ENCODE data around the gene LRRC36.
"Not testable (repeated sequence)": the region's sequence is repeated elsewhere in the genome, so short reads cannot be mapped to it uniquely, and the experiment has no call there.

LRRC36 gene

DNA sequence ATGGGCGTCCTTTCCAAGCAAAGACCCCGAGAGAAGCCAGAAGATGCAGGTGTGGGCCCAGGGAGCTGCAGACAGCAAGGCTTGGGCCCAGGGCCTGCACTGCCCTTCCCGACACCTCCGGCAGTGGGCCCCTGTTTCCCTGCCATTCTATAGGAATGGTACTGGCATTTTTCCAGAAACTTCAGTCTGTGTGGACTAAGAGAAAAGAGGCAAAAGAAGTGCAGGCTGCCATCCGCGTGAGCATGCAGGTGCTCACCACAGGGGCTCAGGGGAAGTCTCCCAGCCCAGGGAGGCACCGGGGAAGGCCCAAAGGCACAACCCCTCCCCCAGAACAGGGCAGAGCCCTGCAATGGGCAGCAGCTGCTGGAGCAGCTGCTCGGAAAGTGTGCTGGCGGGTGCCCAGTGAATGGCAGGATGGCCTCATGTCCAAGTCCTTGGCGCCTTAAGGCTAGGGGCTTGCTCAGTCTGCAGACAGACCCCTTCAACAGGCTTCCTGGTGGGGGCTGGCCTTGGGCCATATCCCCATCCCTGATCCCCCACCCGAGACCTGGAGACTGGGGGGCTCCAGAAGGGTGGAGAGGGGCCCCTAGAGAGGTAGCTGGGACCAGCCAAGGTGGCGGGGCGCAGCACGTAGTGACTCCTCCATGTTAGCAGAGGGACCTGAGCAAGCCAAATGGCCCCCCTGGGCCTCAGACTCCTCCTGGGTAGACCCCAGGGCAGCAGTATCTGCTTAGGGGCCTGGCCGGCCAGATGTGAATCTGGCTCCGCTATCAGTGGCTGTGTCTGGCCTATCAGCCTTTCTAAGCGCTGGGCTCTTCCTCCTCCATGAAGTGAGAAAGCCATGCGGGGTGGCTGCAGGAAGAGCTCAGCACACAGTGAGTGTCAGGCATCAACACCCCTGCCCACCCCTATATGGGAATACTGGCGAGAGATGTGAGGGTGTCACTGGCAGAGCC, 73.4 kb downstream of the LRRC36 start:
- DNase-seq (ENCODE audit: low read depth in 2 of 2, low spot score in 1 of 2): no peak

DNA sequence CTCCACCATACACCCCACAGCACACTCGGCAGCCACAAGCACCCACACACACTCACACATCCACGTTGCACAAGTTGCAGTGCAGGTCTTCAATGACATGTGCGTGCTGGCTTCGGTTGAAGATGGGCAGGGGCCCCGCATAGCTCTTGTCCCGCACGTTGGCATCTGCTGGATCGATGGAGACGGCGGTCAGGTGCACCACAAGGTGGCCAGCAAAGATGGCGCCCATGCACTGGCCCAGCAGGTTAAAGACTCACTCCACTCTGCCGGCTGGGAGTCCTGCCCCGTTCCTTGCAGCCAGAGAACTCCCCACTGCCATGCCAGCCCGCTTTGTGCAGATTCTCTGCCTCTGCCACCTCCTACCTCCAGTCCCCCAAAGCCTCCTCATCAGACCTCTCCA, 74.3 kb downstream of the LRRC36 start:
- DNase-seq (ENCODE audit: low read depth in 2 of 2, low spot score in 1 of 2): no peak

DNA sequence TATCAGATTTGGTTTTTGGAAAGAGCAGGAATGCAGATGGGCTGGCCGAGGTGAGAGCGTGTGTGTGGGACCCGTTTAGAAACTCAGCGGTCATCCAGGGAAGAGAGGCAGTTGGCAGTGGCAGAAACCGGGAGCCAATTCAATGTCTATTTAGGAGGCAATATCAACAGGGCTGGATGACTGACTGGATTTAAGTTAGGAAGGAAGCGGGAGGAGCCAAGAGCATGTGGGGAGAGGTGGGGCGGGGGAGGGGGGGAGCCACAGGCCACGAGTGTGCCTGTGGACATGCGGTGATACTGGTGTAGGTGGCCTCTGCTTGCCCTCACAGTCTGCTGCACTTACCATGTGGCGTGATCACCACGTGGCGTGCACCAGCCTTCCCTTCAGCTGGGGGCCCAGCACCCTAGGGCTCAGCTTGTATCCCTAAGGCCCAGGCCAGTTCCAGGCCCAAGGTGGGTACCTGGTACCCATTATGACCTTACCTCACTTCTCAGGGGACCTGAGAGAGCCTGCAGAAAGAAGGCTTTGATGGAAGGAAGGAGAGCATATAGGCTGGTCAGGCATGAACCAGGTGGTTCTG, 77.5 kb downstream of the LRRC36 start:
- DNase-seq (ENCODE audit: low read depth in 2 of 2, low spot score in 1 of 2): no peak

DNA sequence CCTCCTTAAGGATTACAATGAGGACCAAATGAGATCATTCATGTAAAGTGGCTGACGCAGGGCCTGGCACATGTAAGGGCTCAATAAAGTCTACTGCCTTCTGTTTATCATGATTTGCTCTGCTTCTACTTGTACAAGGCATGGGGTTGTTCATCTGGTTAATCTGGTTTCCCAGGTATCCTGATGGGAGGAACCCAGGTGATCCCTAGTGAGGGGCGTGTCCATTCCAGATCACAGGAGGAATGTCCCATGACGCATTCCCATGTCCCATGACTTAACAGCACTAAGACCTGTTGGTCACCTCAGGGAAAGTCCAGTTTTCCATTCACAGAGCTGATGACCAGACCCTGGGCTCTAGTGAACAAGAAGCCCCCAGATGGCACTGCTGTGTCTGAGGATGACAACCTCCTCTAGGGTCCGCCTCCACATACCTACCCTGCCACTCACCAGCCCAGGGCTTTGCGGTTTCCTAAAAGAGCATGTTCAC, 78.2 kb downstream of the LRRC36 start:
- no peak for DNase-seq (ENCODE audit: low read depth in 2 of 2, low spot score in 1 of 2)

DNA sequence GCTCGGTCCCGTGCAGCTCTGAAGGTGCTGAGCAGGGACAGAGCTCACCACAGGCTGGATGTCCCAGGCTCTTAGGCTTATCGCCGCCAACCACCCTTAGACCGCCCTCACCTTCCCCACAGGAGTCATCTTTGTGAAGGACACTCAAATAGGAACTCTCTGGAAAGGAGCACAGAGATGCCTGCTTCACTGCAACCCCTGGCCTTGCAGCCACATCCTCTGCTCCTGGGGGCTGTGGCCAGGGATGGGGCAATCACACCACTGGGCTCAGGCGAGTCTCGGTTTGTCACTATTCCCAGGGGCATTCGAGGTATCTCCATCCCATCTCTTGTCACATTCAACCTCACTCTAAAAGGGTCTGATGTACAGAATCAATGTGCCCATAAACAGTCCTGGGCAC, 78.7 kb downstream of the LRRC36 start:
- no peak for DNase-seq (ENCODE audit: low read depth in 2 of 2, low spot score in 1 of 2)

DNA sequence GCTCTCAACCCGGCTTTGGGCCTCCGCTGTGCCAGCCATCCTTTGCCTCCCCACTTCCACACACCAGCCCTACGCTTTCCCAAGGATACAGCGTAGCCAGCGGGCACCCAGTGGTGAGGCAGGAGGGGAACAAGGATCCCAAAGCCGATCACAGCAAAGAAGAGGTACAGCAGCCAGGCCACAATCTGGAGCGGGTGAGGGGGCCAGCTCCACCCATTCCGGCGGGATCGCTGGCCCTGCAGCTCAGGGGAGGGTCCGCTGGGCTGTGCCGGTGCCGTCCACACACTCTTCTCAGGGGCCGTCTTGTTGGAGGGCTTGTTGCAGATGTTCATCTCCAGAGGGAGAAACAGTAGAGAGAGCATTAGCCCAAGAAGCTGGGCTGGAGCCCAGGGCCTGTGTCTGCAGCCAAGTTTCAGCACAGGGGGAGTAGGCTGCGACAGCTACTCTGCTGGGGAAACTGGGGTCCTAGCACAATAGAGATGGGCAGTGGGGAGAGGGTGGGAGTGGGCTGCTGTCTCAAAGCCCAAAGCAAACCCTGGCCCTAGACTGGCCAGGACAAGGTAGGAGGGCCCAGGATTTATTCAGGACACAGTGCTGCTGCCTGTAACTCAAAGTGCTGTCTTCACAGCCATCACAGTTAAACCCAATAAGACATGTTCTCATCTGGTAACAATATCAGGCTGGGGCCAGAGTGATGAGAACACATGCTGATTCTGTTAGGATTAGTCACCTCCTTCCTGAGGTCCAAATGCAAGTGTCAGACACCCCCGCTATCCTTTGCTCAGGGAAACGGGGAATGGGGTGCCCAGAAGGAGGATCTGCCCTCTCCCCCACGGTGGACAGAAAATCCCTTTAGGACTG, 79.7 kb downstream of the LRRC36 start:
- DNase-seq (ENCODE audit: low read depth in 2 of 2, low spot score in 1 of 2): no peak

DNA sequence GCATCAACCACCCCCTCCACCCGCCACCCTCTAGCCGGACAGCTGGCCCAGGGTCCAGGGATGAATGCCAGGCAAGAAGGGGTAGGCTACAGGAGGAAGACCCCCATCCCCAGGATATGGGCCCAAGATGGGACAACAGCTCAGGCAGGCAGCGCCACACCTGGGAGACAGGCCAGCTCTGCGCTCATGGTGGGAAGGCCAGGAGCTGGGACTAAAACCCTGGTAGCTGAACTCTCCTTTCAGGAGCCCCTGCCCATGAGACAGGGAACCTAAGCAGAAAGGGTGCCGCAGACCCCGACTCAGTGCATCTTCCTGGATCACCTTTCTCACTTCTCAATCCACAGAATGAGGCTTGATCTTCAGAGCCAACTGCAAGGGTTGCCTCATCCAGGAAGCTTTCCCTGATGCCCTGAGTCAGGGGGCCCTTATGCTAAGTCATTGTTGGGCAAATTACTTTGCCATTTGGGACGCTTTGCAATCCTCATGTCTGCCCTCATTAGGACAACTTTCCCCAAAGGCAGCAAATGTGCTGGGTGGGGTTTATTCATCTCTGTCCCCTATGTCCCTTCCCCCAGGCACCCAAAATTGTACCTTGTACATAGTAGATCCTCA, 80.7 kb downstream of the LRRC36 start:
- DNase-seq (ENCODE audit: low read depth in 2 of 2, low spot score in 1 of 2): no peak

DNA sequence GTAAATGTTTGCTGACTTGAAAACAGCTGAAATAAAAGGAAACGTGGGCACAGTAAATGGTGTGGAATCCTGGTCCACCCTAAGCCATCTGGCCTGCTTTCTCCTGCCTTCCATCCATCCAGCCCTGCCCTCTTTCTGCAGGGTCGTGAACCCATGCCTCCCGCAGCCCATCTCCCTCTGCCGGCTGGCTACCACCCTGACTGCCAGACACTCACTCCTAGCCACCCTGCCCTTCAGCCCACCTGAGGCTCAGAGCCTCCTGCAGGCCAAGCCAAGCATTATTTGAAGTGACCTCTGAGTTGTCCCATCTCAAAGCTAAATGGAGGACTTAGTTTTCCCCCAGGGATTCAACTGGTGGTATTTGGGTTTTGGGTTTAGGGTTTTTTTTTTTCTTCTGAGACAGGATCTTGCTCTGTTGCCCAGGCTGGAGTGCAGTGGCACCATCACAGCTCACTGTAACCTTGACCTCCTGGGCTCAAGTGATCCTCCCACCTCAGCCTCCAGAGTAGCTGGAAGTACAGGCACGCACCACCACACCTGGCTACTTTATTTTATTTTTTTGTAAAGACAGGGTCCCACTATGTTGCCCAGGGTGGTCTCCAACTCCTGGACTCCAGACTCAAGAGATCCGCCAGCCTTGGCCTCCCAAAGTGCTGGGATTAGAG, 81.3 kb downstream of the LRRC36 start:
- no peak for DNase-seq (ENCODE audit: low read depth in 2 of 2, low spot score in 1 of 2)

DNA sequence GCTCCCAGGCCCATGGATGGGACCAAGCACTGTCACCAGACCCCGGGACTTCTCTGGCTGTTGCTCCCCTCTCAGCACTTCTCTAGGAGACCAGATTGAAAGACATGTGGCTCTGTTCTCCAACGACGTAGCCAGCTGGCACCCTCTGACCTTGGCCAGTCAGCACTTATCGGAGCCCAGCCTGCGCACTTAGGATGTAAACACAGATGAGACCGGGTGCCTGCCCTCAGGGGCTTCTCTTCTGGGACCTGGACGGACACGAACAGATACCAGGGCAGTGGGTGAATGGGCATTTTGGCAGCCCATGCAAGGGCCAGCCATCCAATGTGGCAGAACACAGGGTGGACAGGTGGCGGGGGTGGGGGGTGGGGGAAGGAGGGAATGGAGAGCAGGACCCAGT, 83.0 kb downstream of the LRRC36 start:
- no peak for DNase-seq (ENCODE audit: low read depth in 2 of 2, low spot score in 1 of 2)

DNA sequence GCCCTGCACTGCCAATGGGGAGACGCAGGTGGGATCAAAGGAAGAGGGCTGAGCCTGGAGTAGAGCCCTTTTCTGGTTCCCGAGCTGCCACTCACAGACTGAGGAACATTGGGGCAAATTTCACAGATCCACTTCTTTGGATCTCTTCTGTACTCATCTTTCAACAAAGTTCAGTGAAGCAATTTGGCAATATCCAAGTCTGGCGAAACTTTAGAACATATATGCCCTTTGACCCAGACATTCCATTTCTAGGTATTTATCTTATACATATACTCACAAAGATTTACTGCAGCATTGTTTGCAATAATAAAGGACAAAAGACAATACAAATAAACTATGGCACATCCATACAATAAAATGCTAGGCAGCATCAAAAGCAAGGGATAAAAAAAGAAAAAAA, 84.7 kb downstream of the LRRC36 start:
- no peak for DNase-seq (ENCODE audit: low read depth in 2 of 2, low spot score in 1 of 2)

DNA sequence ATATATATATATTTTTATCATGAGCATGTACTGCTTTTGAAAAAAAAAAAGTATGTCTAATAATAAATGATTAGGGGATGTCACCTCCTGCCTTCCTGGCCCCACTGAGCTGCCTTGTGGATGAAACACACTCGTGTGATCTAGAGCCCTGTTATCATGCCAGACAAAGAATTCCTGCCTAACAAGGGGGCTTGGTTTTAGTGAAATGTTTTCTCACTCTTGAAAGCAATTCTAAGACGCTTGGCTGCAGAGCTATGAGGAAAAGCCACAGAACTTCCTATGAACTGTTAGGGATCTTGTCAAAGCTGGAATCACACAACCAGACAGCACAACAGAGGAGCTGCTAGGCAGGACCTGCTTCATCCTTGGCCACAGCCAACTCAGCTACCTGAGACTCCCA, 85.7 kb downstream of the LRRC36 start:
- no peak for DNase-seq (ENCODE audit: low read depth in 2 of 2, low spot score in 1 of 2)

DNA sequence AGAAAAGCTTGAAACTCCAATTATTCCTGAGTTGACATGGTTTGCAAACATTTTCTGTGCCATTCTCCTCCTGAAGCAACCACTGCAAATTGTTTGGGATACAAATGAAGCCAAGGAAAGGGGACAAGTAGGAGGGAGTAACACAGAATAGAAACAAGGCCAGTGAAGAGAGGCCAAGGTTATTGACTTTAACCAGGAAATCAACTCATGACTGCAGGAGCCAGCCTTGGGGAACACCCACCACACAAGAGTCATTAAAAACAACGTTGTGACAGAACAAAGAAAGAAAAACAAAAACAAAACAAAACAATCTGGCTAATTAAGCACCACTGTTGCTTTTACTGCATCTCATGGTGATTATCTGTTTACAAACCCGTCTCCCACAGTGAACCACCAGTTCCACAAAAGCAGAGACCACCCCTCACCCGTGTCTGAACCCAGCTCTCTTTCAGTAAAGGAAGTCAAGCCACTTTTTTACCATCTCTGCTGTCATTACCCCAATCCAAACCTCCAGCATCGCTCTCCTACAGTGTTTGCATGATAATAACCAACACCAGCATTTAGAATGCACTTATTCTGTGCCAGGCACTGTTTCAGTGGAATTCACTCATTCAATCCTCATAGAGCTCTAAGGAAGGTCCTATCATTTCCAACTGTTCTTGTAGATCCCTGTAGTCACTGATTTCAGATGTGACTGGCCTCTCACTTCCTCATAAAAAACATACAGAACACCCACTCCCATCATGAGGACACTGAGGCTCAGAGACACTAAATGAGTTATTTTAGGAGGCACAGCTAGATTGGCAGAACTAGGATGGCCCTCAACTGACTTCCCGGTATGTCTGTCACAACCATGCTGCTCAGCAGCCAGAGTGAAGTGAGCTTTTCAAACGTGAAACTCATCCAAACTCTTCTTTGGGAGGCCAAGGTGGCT, 87.6 kb downstream of the LRRC36 start:
- DNase-seq (ENCODE audit: low read depth in 2 of 2, low spot score in 1 of 2): no peak

DNA sequence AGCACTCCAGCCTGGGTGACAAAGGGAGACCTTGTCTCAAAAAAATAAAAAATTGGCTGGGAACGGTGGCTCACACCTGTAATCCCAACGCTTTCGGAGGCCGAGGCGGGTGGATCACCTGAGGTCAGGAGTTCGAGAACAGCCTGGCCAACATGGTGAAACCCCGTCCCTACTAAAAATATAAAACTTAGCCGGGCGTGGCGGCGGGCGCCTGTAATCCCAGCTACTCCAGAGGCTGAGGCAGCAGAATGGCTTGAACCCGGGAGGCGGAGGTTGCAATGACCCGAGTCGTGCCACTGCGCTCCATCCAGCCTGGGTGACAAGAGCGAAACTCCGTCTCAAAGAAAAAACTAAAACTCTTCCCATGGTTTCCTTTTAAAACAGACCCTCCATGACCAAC, 88.8 kb downstream of the LRRC36 start:
- not testable (repeated sequence) for DNase-seq (ENCODE audit: low read depth in 2 of 2, low spot score in 1 of 2)

DNA sequence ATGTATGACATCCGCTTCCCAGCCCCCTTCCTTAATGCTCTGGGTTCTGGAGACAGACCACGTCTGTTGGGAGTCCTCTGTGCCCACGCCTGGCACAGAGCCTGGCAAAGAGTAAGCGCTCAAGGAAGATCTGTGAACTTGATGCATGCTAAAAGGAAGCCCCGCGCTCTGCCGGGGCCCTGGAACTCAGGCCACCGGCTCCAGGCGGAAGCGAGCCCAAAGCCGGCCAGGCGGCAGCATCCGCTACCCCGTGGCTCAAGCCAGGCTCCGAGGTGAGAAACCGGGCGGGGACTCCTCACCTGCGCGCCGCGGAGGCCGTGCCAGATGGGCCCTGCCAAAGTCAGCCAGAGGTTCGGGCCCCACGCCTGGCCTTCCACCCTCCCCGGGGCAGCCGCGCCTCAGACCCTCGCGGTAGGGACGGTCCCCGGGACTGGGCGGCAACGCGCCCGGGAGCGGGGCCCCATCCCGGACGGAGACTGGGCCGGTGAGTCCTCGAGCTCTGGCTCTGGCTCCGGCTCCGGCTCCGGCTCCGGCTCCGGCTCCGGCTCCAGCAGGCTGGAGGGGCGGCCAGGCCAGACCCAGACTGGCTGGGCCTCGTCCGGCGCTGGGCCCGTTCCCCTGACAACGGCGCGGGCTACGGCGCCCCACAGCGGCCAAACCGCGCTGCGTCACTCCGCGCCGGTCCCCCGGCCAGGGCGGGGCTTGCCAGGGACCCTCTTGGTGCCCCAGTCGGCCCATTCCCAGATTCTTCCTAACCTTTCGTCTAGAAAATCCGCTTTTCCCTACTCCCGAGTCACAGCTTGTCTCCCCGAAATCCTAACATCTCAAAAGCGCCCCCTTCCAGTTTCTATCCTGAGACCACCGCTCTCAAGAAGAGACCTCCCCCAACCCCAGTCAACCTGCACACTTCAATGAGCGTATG, 89.5 kb downstream of the LRRC36 start, which contains the start of gene ZDHHC1:
Gene ZDHHC1 (minus strand): TSS at position 606 of the 922 bp plus-strand sequence. CDS start 8,702 bp downstream, outside the sequence.
- DNase-seq (ENCODE audit: low read depth in 2 of 2, low spot score in 1 of 2): no peak

DNA sequence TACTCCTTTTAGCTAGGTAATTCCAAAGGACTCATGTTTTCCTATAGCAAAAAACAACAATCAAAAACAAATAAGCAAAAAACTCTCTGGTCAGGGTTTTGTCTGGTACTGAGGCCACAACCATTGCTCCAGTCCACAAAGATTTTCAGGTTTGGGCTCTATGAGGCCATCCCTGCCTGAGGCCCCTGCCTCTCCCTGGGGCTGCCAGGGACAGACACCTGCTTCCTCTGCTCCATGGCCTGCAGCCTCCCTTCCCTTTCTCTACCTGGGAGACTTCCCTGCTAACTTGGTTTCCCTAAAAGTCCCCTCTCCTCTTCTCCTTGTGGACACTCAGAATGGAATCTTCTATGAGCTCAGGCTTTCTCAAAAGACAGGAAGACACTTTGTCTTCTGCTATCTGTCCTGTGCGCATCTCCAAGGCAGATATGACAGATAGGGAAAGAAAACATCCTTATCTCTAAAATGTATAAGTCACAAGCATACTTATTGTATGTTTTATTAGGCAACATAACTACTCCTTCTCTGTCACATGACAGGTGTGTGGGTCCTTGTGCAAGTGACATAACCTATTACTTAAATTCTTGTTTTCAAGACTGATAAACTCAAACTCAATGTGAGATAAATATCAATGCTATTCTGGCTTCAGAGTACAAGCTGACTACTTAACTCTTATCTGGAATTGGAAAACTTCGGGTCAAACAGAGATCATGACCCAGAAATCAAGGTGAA, 90.9 kb downstream of the LRRC36 start:
- DNase-seq (ENCODE audit: low read depth in 2 of 2, low spot score in 1 of 2): no peak

DNA sequence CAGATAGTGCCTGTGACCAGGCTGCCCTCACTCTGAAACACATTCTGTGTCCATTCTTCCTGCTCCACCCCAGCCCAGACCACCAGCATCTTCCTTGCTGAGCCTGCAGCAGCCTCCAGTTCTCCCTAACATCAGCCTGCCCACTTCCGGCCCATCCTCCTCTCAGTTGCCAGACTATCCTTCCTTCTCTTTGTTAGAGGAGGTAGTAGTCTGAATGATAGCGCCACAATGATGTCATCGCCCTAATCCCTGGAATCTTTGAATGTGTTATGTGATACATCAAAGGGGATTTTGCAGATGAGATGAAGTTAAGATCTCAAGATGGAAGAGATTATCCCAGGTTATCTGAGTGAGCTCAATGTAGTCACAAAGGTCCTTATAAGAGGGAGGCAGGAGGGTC, 92.9 kb downstream of the LRRC36 start:
- DNase-seq (ENCODE audit: low read depth in 2 of 2, low spot score in 1 of 2): no peak

DNA sequence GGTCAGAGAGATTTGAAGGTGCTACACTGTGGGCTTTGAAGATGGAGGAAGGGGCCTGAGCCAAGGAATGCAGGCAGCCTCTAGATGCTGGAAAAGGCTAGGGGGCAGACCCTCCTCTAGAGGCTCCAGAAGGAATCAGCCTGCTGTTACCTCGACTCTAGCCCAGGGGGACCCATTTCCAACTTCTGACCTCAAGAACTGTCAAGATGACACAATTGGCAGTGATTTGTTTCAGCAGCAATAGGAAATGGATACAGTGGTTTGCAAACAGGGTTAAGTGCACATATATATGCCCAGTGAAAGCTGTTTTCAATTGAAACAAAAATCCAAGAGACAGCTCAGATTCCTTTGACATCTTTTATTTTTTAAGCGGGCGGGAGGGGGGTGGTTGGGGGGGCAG, 93.3 kb downstream of the LRRC36 start:
- no peak for DNase-seq (ENCODE audit: low read depth in 2 of 2, low spot score in 1 of 2)

DNA sequence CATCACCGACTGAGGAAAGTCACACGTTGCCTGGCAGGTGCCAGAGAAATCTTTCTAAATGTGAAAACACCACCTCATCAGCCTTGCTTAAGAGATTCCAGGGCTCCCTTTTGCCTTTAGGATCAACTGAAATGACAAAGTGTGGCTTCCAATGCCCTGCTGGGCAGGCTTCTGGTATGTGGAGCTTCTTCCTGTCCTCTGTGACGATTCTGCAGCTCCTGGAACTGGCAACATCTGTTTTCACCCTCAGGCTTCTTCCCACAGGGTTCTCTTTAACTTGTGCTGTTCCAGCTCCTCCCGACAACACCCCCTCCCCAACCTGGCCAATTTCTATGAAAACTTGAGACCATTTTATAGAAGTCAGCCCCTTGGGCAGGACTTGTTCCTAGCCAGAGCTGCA, 94.4 kb downstream of the LRRC36 start:
- no peak for DNase-seq (ENCODE audit: low read depth in 2 of 2, low spot score in 1 of 2)

Data from stimulated activated CD8-positive, alpha-beta memory T cell treated with anti-CD3 and anti-CD28 coated beads, Interleukin-4, amount 100 ng/mL, for 4 hours (primary cell).